HG03280 (cell line): ENCODE measurements around the gene TMCC1.
"Not testable (repeated sequence)": the region's sequence is repeated elsewhere in the genome, so short reads cannot be mapped to it uniquely, and the experiment has no call there.

Experiments used
- ATAC-seq: cut with Tn5 transposase; IDR thresholded peaks from one replicate; pipeline ENCODE4 v1.9.1; 2021; ENCODE audit warnings: mild to moderate bottlenecking, moderate library complexity; ENCODE audit not compliant: unreplicated experiment

Gene TMCC1

GRCh38 chr3:129837065-129837642 lies 56.4 kb downstream of the TMCC1 start:
- ATAC-seq, result no peak

DNA sequence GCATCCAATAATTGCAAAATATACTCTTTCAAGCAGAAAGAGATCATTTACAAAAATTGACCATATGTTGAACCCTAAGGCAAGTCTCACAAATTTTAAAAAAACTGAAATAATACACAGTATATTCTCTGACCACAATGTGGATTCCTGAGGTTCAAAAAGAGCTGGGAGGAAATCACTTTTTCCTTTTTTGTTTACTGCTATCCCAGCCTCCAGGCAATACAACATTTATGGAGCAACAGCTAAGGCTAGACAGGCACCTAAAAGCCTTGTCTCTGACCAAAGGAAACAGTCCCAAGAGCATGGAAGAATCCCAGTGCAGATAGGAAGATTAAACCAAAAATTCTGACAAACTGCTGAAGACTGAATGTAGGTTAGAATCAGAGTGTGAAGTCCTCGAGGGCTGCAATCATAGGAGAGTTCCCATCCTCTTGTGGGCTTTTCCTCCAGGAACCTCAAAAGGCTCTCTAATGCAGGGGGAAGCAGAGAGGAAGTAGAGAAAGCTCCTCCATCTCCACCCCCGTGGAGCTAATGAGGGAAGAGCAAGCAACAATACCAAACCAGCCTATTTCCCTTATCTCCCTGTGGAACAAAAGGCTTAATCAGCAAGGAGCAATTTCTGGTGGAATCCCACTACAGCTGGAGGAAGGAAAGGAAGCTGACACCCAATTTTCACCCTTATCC lies 57.0 kb downstream of the TMCC1 start:
- ATAC-seq, result no peak

- ATAC-seq, result no peak
Observed at GRCh38 chr3:129835198-129835597, 58.3 kb downstream of the TMCC1 start.

- ATAC-seq, result no peak
Observed at GRCh38 chr3:129834580-129834979, 58.9 kb downstream of the TMCC1 start.

DNA sequence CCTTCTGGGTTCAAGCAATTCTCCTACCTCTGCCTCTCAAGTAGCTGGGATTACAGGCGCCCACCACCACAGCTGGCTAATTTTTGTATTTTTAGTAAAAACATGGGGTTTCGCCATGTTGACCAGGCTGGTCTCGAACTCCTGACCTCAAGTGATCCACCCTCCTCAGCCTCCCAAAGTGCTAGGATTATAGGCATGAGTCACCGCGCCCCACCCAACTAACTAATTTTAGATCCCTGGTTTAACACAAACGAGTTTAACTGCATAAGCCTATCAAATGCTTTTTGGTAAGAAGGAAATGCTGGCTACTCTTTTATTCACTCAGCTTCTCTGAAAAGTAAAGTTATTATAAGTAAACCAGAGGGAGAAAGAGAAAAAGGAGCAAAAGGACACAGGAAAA lies 61.6 kb downstream of the TMCC1 start:
- not testable (repeated sequence) for ATAC-seq

GRCh38 chr3:129831503-129831902 lies 62.0 kb downstream of the TMCC1 start:
- no peak for ATAC-seq

- no peak for ATAC-seq
Observed at GRCh38 chr3:129829640-129830039, 63.9 kb downstream of the TMCC1 start.

DNA sequence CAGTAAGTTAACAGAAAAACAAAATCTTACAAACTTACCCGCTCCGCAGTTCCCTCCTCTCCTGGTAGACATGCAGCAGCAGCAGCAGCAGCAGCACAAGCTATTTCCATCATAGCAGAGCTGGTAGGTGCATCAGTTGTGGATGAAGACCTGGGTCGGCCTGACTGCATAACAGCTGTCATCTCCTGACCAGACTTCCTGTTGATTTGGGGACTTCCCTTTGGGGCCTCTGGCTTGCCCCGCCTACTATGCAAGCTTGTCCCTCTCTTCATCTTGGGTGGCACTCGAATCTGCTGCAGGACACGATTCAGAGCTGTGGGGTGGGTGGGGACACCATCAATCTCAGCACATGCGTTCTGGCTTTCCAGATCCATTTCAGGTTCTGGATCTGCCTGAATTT lies 65.7 kb downstream of the TMCC1 start:
- peak; percentile 70 for ATAC-seq

DNA sequence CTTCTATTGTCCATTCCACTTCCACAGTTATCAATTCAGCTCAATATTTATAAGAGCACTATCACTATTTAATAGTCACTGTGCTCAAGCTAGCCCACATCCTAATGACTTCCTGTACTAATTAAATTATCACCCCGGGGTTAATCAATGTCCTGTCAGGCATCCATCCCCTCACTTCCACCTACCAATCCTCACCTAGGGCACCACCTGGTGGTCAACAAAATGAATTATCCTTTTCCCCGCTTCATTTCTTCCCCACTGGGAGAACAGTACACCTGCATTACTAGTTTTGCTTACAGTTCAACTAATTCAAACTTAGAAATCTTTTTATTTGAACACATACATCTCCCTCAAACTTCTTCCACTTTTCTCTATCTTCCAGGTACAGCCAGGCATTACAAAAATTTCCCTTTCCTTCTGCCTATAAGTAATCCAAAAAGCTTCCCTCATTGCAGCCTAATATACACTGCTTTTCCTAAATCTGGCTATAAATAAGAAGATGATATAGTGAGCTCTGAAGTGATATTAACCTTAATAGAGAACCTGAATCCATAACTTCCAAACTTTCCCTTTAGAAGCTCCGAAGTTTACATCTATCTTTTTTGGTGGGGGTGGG lies 68.5 kb downstream of the TMCC1 start:
- ATAC-seq, result no peak

- ATAC-seq, result no peak
Observed at GRCh38 chr3:129822679-129823078, 70.8 kb downstream of the TMCC1 start.

DNA sequence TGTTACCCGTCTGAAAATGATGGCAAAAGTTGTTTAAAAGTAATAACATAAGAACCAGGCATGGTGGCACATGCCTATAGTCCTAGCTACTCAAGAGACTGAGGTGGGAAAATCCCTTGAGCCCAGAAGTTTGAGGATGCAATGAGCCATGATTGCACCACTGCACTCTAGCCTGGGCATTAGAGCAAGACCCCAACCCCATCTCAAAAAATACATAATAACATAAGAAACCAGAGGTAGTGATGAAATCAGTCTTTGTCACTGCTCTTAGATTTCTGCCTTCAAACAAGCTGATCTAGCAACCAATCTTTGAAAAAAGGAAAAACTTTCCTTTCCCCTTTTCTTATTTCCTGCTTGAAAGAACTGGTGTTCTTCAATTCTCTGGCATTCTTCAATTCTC lies 71.3 kb downstream of the TMCC1 start:
- no peak for ATAC-seq

DNA sequence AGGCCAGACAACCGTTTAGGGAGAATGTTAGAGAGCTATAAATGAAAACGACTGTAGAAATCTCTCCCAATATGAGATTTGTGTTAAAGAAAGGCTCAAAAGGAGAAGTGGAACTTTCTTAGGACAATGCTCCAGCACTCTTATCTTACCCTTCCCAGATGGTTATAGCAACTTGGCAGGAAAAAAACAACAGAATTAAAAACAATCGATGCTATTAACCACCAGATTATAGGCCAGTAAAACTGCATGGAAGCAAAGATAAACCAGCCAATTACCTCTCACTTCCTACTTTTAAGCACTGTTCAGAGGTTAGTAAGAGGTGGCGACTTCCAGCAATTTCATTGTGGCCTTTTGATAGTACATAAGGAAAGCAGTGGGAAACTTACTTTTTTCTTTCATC lies 72.9 kb downstream of the TMCC1 start:
- no peak for ATAC-seq

- ATAC-seq, result no peak
Observed at GRCh38 chr3:129812589-129812988, 80.9 kb downstream of the TMCC1 start.

DNA sequence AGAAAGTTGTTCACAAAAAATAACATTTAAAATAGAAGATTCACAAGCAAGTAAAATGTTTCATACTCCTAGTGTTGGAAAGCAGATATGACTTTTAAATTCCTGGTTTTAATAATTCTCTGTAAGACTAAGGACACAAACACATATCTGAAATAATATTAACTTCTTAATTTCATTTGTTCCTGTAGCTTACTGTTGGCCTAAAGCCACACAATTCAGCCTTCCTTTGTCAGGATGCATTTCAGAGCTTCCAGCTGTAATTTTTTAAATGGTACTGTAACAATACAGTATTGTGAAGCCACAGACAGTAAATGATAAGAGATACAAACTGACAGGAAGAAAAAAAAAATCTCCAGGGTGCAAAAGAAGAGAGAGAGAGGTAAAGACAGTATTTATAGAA lies 84.2 kb downstream of the TMCC1 start:
- no peak for ATAC-seq

DNA sequence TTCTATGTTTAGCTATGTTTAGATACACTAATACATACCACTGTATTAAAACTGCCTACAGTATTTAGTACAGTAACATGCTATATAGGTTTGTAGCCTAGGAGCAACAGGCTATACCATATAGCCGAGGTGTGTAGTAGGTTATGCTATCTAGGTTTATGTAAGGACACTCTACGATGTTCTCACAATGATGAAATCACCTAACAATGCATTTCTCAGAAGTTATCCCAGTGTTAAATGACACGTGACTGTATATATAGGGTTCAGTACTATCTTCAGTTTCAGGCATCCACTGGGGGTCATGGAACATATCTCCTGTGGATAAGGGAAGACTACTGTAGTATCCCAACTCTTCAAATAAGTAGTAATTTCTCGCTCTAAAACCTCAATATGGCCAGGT lies 97.4 kb downstream of the TMCC1 start:
- ATAC-seq, result no peak

- no peak for ATAC-seq
Observed at GRCh38 chr3:129795186-129796010, 98.1 kb downstream of the TMCC1 start.

DNA sequence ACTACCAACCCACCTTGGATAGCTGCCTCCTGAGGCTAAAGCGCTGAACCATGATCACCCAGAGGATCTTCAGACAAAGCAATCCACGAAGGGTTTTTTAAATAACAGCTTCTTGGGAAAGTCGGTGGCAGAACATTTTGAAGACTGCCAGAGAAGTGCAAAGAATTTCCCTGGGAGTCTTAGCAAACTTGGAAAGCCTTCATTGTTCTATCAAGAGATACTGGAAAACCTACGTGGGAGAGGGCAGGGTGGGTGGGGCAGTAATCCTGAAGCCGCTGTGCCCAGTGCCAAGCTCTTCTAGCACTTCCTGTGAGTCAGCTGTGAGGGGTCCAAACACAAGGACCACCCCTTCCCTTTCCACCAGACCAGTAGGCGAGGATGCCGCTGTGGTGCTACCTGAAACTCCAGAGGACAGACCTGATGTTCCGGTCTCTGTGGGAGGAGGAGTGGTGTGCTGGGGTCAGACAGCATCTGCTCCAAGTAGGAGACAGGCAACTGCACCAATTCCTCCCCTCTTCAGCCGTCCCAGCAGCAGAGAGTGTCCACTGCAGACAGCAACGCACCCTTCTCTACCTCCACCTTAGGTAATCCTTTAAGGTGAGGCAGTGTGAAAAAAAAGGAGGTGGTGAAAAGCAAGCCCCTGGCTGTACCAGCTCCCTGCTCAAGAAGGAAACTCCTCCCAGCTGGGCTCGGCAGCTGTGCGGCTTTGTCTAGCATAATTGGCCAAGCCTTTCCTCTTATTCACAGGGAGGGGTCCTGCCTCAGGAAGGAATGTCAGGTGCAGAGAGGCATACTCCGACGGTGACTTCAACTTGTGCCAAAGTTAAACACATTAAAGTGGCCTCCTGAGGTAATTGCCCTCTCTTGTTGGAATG lies 99.0 kb downstream of the TMCC1 start:
- ATAC-seq, result no peak

GRCh38 chr3:129793942-129794310 lies 99.6 kb downstream of the TMCC1 start:
- ATAC-seq, result no peak

- no peak for ATAC-seq
Observed at GRCh38 chr3:129793319-129793718, 100.2 kb downstream of the TMCC1 start.

- no peak for ATAC-seq
Observed at GRCh38 chr3:129783470-129783869, 110.0 kb downstream of the TMCC1 start.

- no peak for ATAC-seq
Observed at GRCh38 chr3:129778871-129779270, 114.6 kb downstream of the TMCC1 start.
